Gastrocnemius medialis (tissue), 4 donors: ENCODE results near the gene BICD1.

Experiments used
- POLR2A ChIP-seq, 2 donors: fragments of 450-650 bp; IDR thresholded peaks; one replicate each; pipeline ENCODE4 v1.6.1; 2017; ENCODE audit warnings: antibody characterized with exemption in 2 of 2, mild to moderate bottlenecking in 2 of 2, moderate library complexity in 2 of 2
- TF ChIP-seq, protein P1 (sequence below), 5 experiments: fragments of 450-650 bp in 3 of 5; fragments of 200-600 bp in 2 of 5; sonication (generic) in 2 of 5; IDR thresholded peaks in 4 of 5; conservative IDR thresholded peaks in 1 of 5; 1 replicate in 4 of 5; 2 replicates in 1 of 5; pipeline ENCODE4 v1.5.1; 2016 to 2019; ENCODE audit warnings: antibody characterized with exemption in 5 of 5, mild to moderate bottlenecking in 3 of 5, moderate library complexity in 3 of 5

DNA sequence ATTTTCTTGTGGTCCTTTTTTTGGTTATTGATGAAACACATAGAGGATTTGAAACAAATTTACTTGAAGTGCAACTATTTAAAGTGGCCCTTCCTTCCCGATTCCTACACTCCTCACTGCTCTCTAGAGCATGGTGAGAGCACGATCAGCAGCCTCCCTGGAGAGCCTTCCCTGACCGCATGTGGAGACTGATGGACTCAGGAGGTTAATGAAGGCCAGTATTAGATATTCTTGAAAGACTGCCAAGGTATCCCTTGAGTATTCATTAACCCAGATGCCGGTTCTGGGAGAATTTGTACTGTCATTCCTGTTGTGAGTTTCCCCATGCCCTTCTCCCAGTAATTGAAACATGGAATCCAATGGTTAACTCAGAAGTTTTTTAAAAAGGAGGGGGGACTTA, 189.9 kb downstream of the BICD1 start:
- TF ChIP-seq, protein P1, sequence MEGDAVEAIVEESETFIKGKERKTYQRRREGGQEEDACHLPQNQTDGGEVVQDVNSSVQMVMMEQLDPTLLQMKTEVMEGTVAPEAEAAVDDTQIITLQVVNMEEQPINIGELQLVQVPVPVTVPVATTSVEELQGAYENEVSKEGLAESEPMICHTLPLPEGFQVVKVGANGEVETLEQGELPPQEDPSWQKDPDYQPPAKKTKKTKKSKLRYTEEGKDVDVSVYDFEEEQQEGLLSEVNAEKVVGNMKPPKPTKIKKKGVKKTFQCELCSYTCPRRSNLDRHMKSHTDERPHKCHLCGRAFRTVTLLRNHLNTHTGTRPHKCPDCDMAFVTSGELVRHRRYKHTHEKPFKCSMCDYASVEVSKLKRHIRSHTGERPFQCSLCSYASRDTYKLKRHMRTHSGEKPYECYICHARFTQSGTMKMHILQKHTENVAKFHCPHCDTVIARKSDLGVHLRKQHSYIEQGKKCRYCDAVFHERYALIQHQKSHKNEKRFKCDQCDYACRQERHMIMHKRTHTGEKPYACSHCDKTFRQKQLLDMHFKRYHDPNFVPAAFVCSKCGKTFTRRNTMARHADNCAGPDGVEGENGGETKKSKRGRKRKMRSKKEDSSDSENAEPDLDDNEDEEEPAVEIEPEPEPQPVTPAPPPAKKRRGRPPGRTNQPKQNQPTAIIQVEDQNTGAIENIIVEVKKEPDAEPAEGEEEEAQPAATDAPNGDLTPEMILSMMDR (IDR thresholded peaks at IDR 0.05 in 4 of 5, conservative IDR thresholded peaks at IDR 0.05 in 1 of 5): no peak
- TF ChIP-seq POLR2A (IDR thresholded peaks at IDR 0.05): no peak
